Type B pancreatic cell (in vitro differentiated cells): ENCODE measurements around the gene FBXW5. TPM values are rescaled to one million over a fixed set of nuclear protein-coding genes. Genes with fewer than 3 reads are reported as not detected.

Source experiments
- DNase-seq: peaks from one replicate; pipeline ENCODE4 v3.0.0; 2021; ENCODE audit warnings: mixed read lengths; ENCODE audit not compliant: unreplicated experiment; ENCODE audit errors: extremely low spot score
- H3K27ac Mint-ChIP-seq: 2 replicates; pipeline ENCODE4 v1.8.0; 2021; ENCODE audit warnings: mild to moderate bottlenecking, mixed read lengths
- H3K27me3 Mint-ChIP-seq: 2 replicates; pipeline ENCODE4 v1.8.0; 2021; ENCODE audit warnings: mixed read lengths
- H3K36me3 Mint-ChIP-seq: 2 replicates; pipeline ENCODE4 v1.8.0; 2021; ENCODE audit warnings: mixed read lengths
- H3K4me1 Mint-ChIP-seq: one replicate; pipeline ENCODE4 v1.8.0; 2021; ENCODE audit warnings: mixed read lengths; ENCODE audit not compliant: unreplicated experiment
- H3K4me3 Mint-ChIP-seq: 2 replicates; pipeline ENCODE4 v1.8.0; 2021; ENCODE audit warnings: mild to moderate bottlenecking, mixed read lengths
- H3K9me3 Mint-ChIP-seq: 2 replicates; pipeline ENCODE4 v1.8.0; 2021; ENCODE audit warnings: mixed read lengths
- CTCF ChIP-seq: fragments of 200-600 bp; sonication (generic); conservative IDR thresholded peaks from 2 replicates; pipeline ENCODE4 v1.5.0; 2021; ENCODE audit warnings: antibody characterized with exemption, mild to moderate bottlenecking
- total RNA-seq: library from RNA; stranded (reverse); gene quantifications from 2 replicates; pipeline ENCODE4 v1.2.1, GENCODE V29; 2021; ENCODE audit warnings: low replicate concordance

The FBXW5 gene
- total RNA-seq, 1 donor from 2014 or later = 82.8 TPM

GRCh38 chr9:136903041-136903554, 41.4 kb downstream of the FBXW5 start:
- TF ChIP-seq CTCF = no peak
- Mint-ChIP-seq H3K36me3 (peaks cover 11% of the 10 kb centered on the region), H3K9me3 (no peaks in the 10 kb centered on the region), H3K27ac (no peak overlapping the region), H3K27me3 (no peaks in the 10 kb centered on the region), H3K4me3 (no peak overlapping the region), H3K4me1 (no peaks in the 10 kb centered on the region)
- no peak for DNase-seq

- Mint-ChIP-seq H3K36me3 (peaks cover 11% of the 10 kb centered on the region), H3K9me3 (no peaks in the 10 kb centered on the region), H3K4me3 (no peak overlapping the region), H3K27me3 (no peaks in the 10 kb centered on the region), H3K27ac (peak overlapping the region; percentile 73), H3K4me1 (no peaks in the 10 kb centered on the region)
- no peak for TF ChIP-seq CTCF
- no peak for DNase-seq
These were observed 42.2 kb downstream of the FBXW5 start for GRCh38 chr9:136902259-136902821.

- no peak for DNase-seq
- no peak for TF ChIP-seq CTCF
- H3K27ac Mint-ChIP-seq = peak overlapping the region; percentile 83
- no peaks in the 10 kb centered on the region for H3K27me3 Mint-ChIP-seq
- H3K36me3 Mint-ChIP-seq = peaks cover 11% of the 10 kb centered on the region
- H3K4me3 Mint-ChIP-seq = no peak overlapping the region
- no peaks in the 10 kb centered on the region for H3K4me1 Mint-ChIP-seq
- H3K9me3 Mint-ChIP-seq = no peaks in the 10 kb centered on the region
These were observed 42.9 kb downstream of the FBXW5 start for GRCh38 chr9:136901516-136902258.

- no peak for TF ChIP-seq CTCF
- no peaks in the 10 kb centered on the region for H3K9me3 Mint-ChIP-seq
- H3K27ac Mint-ChIP-seq = peak overlapping the region; percentile 83
- peaks cover 8% of the 10 kb centered on the region for H3K36me3 Mint-ChIP-seq
- no peaks in the 10 kb centered on the region for H3K27me3 Mint-ChIP-seq
- no peak overlapping the region for H3K4me3 Mint-ChIP-seq
- no peak for DNase-seq
- no peaks in the 10 kb centered on the region for H3K4me1 Mint-ChIP-seq
These were observed 43.5 kb downstream of the FBXW5 start for GRCh38 chr9:136900988-136901515.

- H3K4me1 Mint-ChIP-seq = no peaks in the 10 kb centered on the region
- peaks cover 7% of the 10 kb centered on the region for H3K36me3 Mint-ChIP-seq
- no peak for DNase-seq
- H3K27me3 Mint-ChIP-seq = no peaks in the 10 kb centered on the region
- no peak overlapping the region for H3K4me3 Mint-ChIP-seq
- TF ChIP-seq CTCF = no peak
- peak overlapping the region; percentile 83 for H3K27ac Mint-ChIP-seq
- no peaks in the 10 kb centered on the region for H3K9me3 Mint-ChIP-seq
These were observed 44.0 kb downstream of the FBXW5 start for GRCh38 chr9:136900556-136900955.
